HepG2 (cell line): ENCODE data around the gene PIRT. TPM values are rescaled to one million over a fixed set of nuclear protein-coding genes. Genes with fewer than 3 reads are reported as not detected.

Experiments
- ATAC-seq: fragments of 200-7000 bp; cut with Tn5 transposase; 3 replicates; pipeline ENCODE4 v1.9.1; 2020; ENCODE audit warnings: mild to moderate bottlenecking, moderate library complexity
- BruUV-seq: library from RNA; stranded (reverse); fragments of 400-500 nt; replicated peaks from 2 replicates; lab custom pipeline; 2021; lab: Mats Ljungman, UMichigan
- CTCF ChIA-PET: fragments of 300-600 bp; formaldehyde crosslinking; extraction: SDS; loops from one replicate; lab custom pipeline; 2021; ENCODE audit warnings: low total read pairs, inconsistent platforms, low intra/inter-chr PET ratio; lab: Yijun Ruan, JAX
- POLR2A ChIA-PET: fragments of 350-600 bp; sonication (Branson Sonifier 250); formaldehyde crosslinking; loops from one replicate; lab custom pipeline; 2020; ENCODE audit warnings: antibody characterized with exemption, inconsistent platforms; lab: Yijun Ruan, JAX
- DNase-seq: peaks from one replicate; pipeline ENCODE4 v3.0.0-alpha.2; 2015; ENCODE audit warnings: low spot score
- FAIRE-seq: peaks from 3 replicates; lab custom pipeline; 2011; peaks lifted over from hg19 to GRCh38; lab: Jason Lieb, UNC
- H2AFZ ChIP-seq: one replicate; pipeline ENCODE4 v1.6.1; 2011; ENCODE audit warnings: low read length, inconsistent platforms
- H3K27ac ChIP-seq: fragments of 300-600 bp; 3 replicates; pipeline ENCODE4 v1.8.0; 2011; ENCODE audit warnings: mixed run types, mild to moderate bottlenecking, mixed read lengths, low read length, inconsistent platforms; ENCODE audit not compliant: insufficient read depth; ENCODE audit errors: extremely low read length
- H3K27me3 ChIP-seq, 2 experiments: fragments of 200-600 bp in 1 of 2; 2 replicates in 1 of 2; 3 replicates in 1 of 2; pipeline versions ENCODE4 v1.6.0 to v1.8.0; 2011; ENCODE audit warnings: low read length in 2 of 2, mild to moderate bottlenecking in 2 of 2, moderate library complexity in 2 of 2, inconsistent platforms in 1 of 2; ENCODE audit not compliant: insufficient read depth in 2 of 2, control insufficient read depth in 1 of 2
- H3K36me3 ChIP-seq, 2 experiments: fragments of 200-600 bp in 1 of 2; replicated peaks in 1 of 2; 2 replicates in 1 of 2; 3 replicates in 1 of 2; pipeline versions ENCODE4 v1.5.1 to v1.8.0; 2011; ENCODE audit warnings: low read length in 2 of 2, inconsistent platforms in 1 of 2; ENCODE audit not compliant: insufficient read depth in 2 of 2, control insufficient read depth in 1 of 2
- H3K4me1 ChIP-seq: 2 replicates; pipeline ENCODE4 v1.5.1; 2012; ENCODE audit warnings: low read length, inconsistent platforms; ENCODE audit not compliant: insufficient read depth
- H3K4me2 ChIP-seq: 2 replicates; pipeline ENCODE4 v1.6.0; 2011; ENCODE audit warnings: low read depth, low read length, inconsistent platforms
- H3K4me3 ChIP-seq, 3 experiments: fragments of 200-600 bp in 1 of 3; sonication (generic), shearing (Covaris generic) in 1 of 3; replicated peaks in 1 of 3; 2 replicates each; pipeline ENCODE4 v1.5.1; 2011 to 2016; ENCODE audit warnings: low read length in 3 of 3, inconsistent platforms in 2 of 3, low read depth in 2 of 3, mild to moderate bottlenecking in 2 of 3, control low read depth in 1 of 3, mixed read lengths in 1 of 3; ENCODE audit not compliant: insufficient read depth in 1 of 3
- H3K79me2 ChIP-seq: one replicate; pipeline ENCODE4 v1.6.1; 2011; ENCODE audit warnings: low read length, inconsistent platforms; ENCODE audit not compliant: insufficient read depth
- H3K9ac ChIP-seq: 2 replicates; pipeline ENCODE4 v1.6.0; 2011; ENCODE audit warnings: mild to moderate bottlenecking, low read depth, low read length, inconsistent platforms; ENCODE audit not compliant: insufficient read depth
- H3K9me3 ChIP-seq: 2 replicates; pipeline ENCODE4 v1.5.1; 2012; ENCODE audit warnings: mild to moderate bottlenecking, low read length
- H4K20me1 ChIP-seq: 2 replicates; pipeline ENCODE4 v1.6.0; 2011; ENCODE audit warnings: inconsistent platforms, mild to moderate bottlenecking, low read length, moderate library complexity; ENCODE audit not compliant: insufficient read depth
- ARNT2 ChIP-seq: sonication (generic); formaldehyde crosslinking; IDR thresholded peaks from 2 replicates; pipeline ENCODE4 v1.8.0; 2022; ENCODE audit warnings: mild to moderate bottlenecking, low read depth, missing genetic modification reagents, moderate library complexity
- EEA1 ChIP-seq: sonication (generic); formaldehyde crosslinking; IDR thresholded peaks from 2 replicates; pipeline ENCODE4 v1.5.1; 2020; ENCODE audit warnings: mild to moderate bottlenecking, missing genetic modification reagents, borderline replicate concordance
- HNF4A ChIP-seq: sonication (generic); formaldehyde crosslinking; IDR thresholded peaks from 2 replicates; pipeline ENCODE4 v1.4.0; 2020; ENCODE audit warnings: missing genetic modification reagents
- MAF1 ChIP-seq: sonication (generic); formaldehyde crosslinking; IDR thresholded peaks from 2 replicates; pipeline ENCODE4 v1.5.0; 2020; ENCODE audit warnings: missing genetic modification reagents, borderline replicate concordance
- SAFB2 ChIP-seq: sonication (generic); formaldehyde crosslinking; IDR thresholded peaks from 2 replicates; pipeline ENCODE4 v1.5.1; 2020; ENCODE audit warnings: missing genetic modification reagents, low read depth, mild to moderate bottlenecking, borderline replicate concordance
- SIN3A ChIP-seq: IDR thresholded peaks from 2 replicates; pipeline ENCODE4 v1.6.1; 2011; ENCODE audit warnings: low read depth, mild to moderate bottlenecking, control low read depth, low read length, borderline replicate concordance
- TBL1XR1 ChIP-seq: fragments of 150-350 bp; IDR thresholded peaks from 2 replicates; pipeline ENCODE4 v1.6.1; 2014; ENCODE audit warnings: borderline replicate concordance, low read length; ENCODE audit not compliant: partially characterized antibody
- USF2 ChIP-seq, 2 experiments: sonication (generic) in 1 of 2; formaldehyde crosslinking in 1 of 2; IDR thresholded peaks; 2 replicates each; pipeline versions ENCODE4 v1.5.1 to v1.6.1; 2011 to 2020; ENCODE audit warnings: borderline replicate concordance in 1 of 2, low read depth in 1 of 2, low read length in 1 of 2, mild to moderate bottlenecking in 1 of 2, missing genetic modification reagents in 1 of 2, moderate library complexity in 1 of 2
- ZFP82 ChIP-seq: sonication (generic); formaldehyde crosslinking; IDR thresholded peaks from 2 replicates; pipeline ENCODE4 v1.5.1; 2020; ENCODE audit warnings: mild to moderate bottlenecking, missing genetic modification reagents, borderline replicate concordance
- ZNF326 ChIP-seq: sonication (generic); formaldehyde crosslinking; IDR thresholded peaks from 2 replicates; pipeline ENCODE4 v1.4.0; 2020; ENCODE audit warnings: missing genetic modification reagents, borderline replicate concordance
- ZNF34 ChIP-seq: sonication (generic); formaldehyde crosslinking; IDR thresholded peaks from 2 replicates; pipeline ENCODE4 v1.4.0; 2020; ENCODE audit warnings: mild to moderate bottlenecking, missing genetic modification reagents, borderline replicate concordance
- ZNF451 ChIP-seq: sonication (generic); formaldehyde crosslinking; IDR thresholded peaks from 2 replicates; pipeline ENCODE4 v1.5.0; 2020; ENCODE audit warnings: mild to moderate bottlenecking, missing genetic modification reagents
- ZNF607 ChIP-seq: sonication (generic); formaldehyde crosslinking; IDR thresholded peaks from 2 replicates; pipeline ENCODE4 v1.5.1; 2020; ENCODE audit warnings: missing genetic modification reagents, mild to moderate bottlenecking, borderline replicate concordance
- ZNF713 ChIP-seq: sonication (generic); formaldehyde crosslinking; IDR thresholded peaks from 2 replicates; pipeline ENCODE4 v1.4.0; 2020; ENCODE audit warnings: mild to moderate bottlenecking, missing genetic modification reagents
- ZNF773 ChIP-seq: sonication (generic); formaldehyde crosslinking; IDR thresholded peaks from 2 replicates; pipeline ENCODE4 v1.4.0; 2020; ENCODE audit warnings: missing genetic modification reagents, borderline replicate concordance
- WGBS: methylation state at CpG from one replicate; pipeline ENCODE4 v1.1.6; 2017; ENCODE audit warnings: low lambda C conversion rate; 5-methylcytosine and 5-hydroxymethylcytosine counted together
- in situ Hi-C: cut with HindIII; loops from 2 replicates; pipeline ENCODE4 v1.10.0; 2017; ENCODE audit warnings: low pct_unique_long_range_greater_than_20kb; ENCODE audit not compliant: extremely low pct_ligation_motif_present
- intact Hi-C: fragments of 100-400 bp; cut with micrococcal nuclease; formaldehyde crosslinking; loops from one replicate; pipeline ENCODE4 v1.10.0; 2022; ENCODE audit not compliant: unreplicated experiment
- polyA plus RNA-seq, 8 experiments: library from polyadenylated mRNA; depleted of rRNA in 3 of 8; stranded (reverse) in 7 of 8; unstranded in 1 of 8; fragments of >200 nt; fragmentation: Illumina TruSeq in 4 of 8; extraction: Trizol in 4 of 8; gene quantifications; 2 replicates each; pipeline versions ENCODE4 v1.2.1 to v1.2.3, GENCODE V29; 2011 to 2016; ENCODE audit warnings: low read depth in 4 of 8, missing spikeins in 1 of 8, mixed read lengths in 1 of 8; ENCODE audit not compliant: insufficient read depth in 1 of 8
- total RNA-seq, 5 experiments: library from RNA; depleted of rRNA; stranded (reverse); fragments of >200 nt; fragmentation: Illumina TruSeq; extraction: Trizol; gene quantifications; 2 replicates each; pipeline ENCODE4 v1.2.3, GENCODE V29; 2016; ENCODE audit warnings: low read depth in 1 of 5
- TF ChIP-seq, protein P1 (sequence below): IDR thresholded peaks from 2 replicates; pipeline ENCODE4 v1.6.1; 2016; ENCODE audit warnings: control low read depth
- TF ChIP-seq, protein P2 (sequence below): sonication (generic); formaldehyde crosslinking; IDR thresholded peaks from 2 replicates; pipeline ENCODE4 v1.9.0; 2021; ENCODE audit warnings: missing genetic modification reagents, mild to moderate bottlenecking, borderline replicate concordance
- TF ChIP-seq, protein P3 (sequence below): sonication (generic); formaldehyde crosslinking; IDR thresholded peaks from 2 replicates; pipeline ENCODE4 v1.5.0; 2020; ENCODE audit warnings: mild to moderate bottlenecking, missing genetic modification reagents, borderline replicate concordance

The PIRT gene
- total and polyA plus RNA-seq, 2 of the 13 experiments (the other 11 are each of a cell fraction or from before 2014, with no cell fraction given), result not detected

DNA sequence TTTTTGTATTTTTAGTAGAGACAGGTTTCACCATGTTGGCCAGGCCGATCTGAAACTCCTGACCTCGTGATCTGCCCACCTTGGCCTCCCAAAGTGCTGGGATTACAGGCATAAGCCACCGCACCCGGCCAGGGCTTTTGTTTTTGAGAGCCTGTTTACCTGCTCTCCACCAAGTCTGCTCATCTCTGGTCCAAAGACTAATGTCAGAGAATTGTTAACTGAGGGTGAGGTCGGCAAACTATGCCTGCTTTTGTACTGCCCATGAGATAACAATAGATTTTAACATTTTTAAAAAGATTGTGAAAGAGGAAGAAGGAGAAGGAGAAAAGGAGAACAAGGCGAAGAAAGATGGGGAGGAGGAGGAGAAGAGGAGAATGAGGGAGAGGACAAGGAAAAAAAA is 60.0 kb downstream of the PIRT start:
- DNase-seq (peak; percentile 40), ATAC-seq (peak; percentile 69), FAIRE-seq (no peak)
- in situ Hi-C loops (no loop called here), intact Hi-C loops (no loop called here)
- H3K36me3 ChIP-seq, result no peaks in the 10 kb centered on the region
- no peaks in the 10 kb centered on the region for H3K27me3 ChIP-seq
- BruUV-seq, result no TSS peak
- ChIA-PET POLR2A (no interaction called here), CTCF (no interaction called here)
- H3K9me3 ChIP-seq, result peaks cover 3% of the 10 kb centered on the region; the same call in 1 of the 2 replicates
- 5% methylated on average over 6 of the region's 6 CpGs for WGBS
- no peak overlapping the region for H2AFZ ChIP-seq
- H4K20me1 ChIP-seq, result no peaks in the 10 kb centered on the region
- peaks cover 29% of the 10 kb centered on the region for H3K4me1 ChIP-seq
- H3K79me2 ChIP-seq, result no peaks in the 10 kb centered on the region
- H3K4me3 ChIP-seq, result no peak overlapping the region
- H3K27ac ChIP-seq, result no peak overlapping the region
- H3K4me2 ChIP-seq, result peak overlapping the region; percentile 24; the same call in 1 of the 2 replicates
- no peak overlapping the region for H3K9ac ChIP-seq
- TF ChIP-seq USF2 (IDR thresholded peaks at IDR 0.05; ENCODE audit: low read depth, low read length) (no peak), USF2 (CRISPR knock-in tag; IDR thresholded peaks at IDR 0.05; ENCODE audit: borderline replicate concordance) (no peak), SAFB2 (CRISPR knock-in tag) (no peak), ZNF34 (CRISPR knock-in tag) (no peak), EEA1 (CRISPR knock-in tag) (no peak), HNF4A (CRISPR knock-in tag) (peak; percentile 42; the same call in 1 of the 2 replicates), SIN3A (no peak), ARNT2 (CRISPR knock-in tag) (no peak), ZNF607 (CRISPR knock-in tag) (no peak), ZNF326 (CRISPR knock-in tag) (no peak), ZFP82 (CRISPR knock-in tag) (no peak), MAF1 (no peak), ZNF451 (CRISPR knock-in tag) (no peak), ZNF773 (CRISPR knock-in tag) (no peak), TBL1XR1 (no peak), ZNF713 (CRISPR knock-in tag) (no peak)
- TF ChIP-seq, protein P1, sequence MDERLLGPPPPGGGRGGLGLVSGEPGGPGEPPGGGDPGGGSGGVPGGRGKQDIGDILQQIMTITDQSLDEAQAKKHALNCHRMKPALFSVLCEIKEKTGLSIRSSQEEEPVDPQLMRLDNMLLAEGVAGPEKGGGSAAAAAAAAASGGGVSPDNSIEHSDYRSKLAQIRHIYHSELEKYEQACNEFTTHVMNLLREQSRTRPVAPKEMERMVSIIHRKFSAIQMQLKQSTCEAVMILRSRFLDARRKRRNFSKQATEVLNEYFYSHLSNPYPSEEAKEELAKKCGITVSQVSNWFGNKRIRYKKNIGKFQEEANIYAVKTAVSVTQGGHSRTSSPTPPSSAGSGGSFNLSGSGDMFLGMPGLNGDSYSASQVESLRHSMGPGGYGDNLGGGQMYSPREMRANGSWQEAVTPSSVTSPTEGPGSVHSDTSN (CRISPR knock-in tag), result no peak
- TF ChIP-seq, protein P2, sequence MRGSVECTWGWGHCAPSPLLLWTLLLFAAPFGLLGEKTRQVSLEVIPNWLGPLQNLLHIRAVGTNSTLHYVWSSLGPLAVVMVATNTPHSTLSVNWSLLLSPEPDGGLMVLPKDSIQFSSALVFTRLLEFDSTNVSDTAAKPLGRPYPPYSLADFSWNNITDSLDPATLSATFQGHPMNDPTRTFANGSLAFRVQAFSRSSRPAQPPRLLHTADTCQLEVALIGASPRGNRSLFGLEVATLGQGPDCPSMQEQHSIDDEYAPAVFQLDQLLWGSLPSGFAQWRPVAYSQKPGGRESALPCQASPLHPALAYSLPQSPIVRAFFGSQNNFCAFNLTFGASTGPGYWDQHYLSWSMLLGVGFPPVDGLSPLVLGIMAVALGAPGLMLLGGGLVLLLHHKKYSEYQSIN, result no peak
- TF ChIP-seq, protein P3, sequence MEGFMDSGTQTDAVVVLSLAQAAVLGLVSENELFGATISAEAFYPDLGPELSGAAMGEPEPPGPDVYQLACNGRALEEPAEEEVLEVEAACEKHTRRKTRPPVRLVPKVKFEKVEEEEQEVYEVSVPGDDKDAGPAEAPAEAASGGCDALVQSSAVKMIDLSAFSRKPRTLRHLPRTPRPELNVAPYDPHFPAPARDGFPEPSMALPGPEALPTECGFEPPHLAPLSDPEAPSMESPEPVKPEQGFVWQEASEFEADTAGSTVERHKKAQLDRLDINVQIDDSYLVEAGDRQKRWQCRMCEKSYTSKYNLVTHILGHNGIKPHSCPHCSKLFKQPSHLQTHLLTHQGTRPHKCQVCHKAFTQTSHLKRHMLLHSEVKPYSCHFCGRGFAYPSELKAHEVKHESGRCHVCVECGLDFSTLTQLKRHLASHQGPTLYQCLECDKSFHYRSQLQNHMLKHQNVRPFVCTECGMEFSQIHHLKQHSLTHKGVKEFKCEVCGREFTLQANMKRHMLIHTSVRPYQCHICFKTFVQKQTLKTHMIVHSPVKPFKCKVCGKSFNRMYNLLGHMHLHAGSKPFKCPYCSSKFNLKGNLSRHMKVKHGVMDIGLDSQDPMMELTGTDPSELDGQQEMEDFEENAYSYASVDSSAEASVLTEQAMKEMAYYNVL (CRISPR knock-in tag), result peak; percentile 80; the same call in 1 of the 2 replicates
